ENCODE results near the gene ZNF467. TPM values are rescaled to one million over a fixed set of nuclear protein-coding genes. Genes with fewer than 3 reads are reported as not detected.

Gene ZNF467
- total and polyA plus RNA-seq, 8 donors: 3.1 to 16.4 (median 12.2) TPM; not detected in 1

DNA sequence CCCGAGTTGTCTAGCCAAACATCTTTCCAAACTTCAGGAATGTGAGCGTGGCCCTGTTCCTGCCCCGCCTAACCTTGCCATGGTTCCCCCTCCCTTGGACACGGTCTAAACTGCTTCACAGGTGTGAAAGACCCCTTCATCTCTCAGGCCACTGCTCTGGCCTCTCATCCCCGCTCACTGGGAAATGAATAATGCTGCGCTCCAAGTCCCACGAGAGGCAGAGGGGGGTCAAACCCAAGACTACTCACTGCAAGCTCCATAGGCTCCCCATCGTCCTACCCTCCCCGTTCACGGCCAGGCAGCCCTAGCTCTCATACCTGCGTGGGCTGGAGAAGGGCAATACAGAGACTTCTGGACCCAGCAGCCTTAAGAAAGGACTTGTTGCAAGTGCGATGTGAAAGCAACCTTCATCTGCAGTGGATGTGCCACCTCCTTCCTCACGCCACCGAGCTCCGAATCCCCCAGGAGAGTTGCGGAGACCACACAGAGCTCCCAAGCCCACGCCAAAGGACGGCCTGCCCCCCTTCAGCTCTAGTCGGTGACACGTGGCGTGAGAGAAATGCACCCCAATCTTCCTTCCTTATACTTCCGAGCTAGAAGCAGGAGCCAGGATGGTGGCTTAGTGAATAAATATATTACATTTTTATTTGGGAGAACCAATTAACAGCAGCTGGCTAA lies 9.7 kb downstream of the ZNF467 start:
- no peak for DNase-seq
- peaks cover 0 to 11% (median 0%) of the 10 kb centered on the region in 4 donors for H3K4me1 ChIP-seq
- H3K36me3 ChIP-seq: peaks cover 6 to 53% (median 45%) of the 10 kb centered on the region in 4 donors
- no peak overlapping the region for H3K4me3 ChIP-seq
- intact Hi-C loops (cut with DNase I; ENCODE audit: low total_unique reads): no loop called here
- peaks cover 0 to 18% (median 0%) of the 10 kb centered on the region in 3 donors for H3K27me3 ChIP-seq
- WGBS, 5 donors: 85 to 88% (median 87%) methylated on average over 17 to 22 of the region's 22 CpGs
- no peaks in the 10 kb centered on the region for H3K9me3 ChIP-seq
- no peak overlapping the region for H3K27ac ChIP-seq
- TF ChIP-seq EP300 (IDR thresholded peaks at IDR 0.05) (no peak), POLR2A (IDR thresholded peaks at IDR 0.05) (no peak)

DNA sequence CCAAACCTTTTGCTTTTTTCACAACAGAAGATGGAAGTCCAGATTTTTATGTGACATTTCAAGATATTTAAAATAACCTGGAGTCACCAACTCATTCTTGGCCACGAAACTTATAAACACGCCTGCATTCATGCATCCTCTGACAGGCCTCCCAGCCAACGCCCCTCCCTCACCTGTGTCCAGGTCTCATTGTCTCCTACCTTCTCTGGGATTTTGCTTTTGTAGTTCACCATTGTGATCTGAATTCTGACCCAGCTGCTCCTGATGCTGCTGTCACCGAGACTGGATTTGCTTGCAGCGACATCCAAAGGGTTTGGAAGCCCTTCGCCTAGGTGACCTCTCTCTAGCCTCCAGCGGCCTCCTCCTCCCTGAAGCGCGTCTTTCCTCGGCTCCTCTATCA lies 10.8 kb downstream of the ZNF467 start:
- H3K9me3 ChIP-seq: no peaks in the 10 kb centered on the region
- TF ChIP-seq EP300 (IDR thresholded peaks at IDR 0.05) (no peak), POLR2AphosphoS5 (IDR thresholded peaks at IDR 0.05) (no peak)
- 82 to 90% (median 89%) methylated on average over 10 of the region's 10 CpGs for WGBS, 5 donors
- no peak overlapping the region for H3K27ac ChIP-seq
- H3K4me3 ChIP-seq: no peak overlapping the region
- H3K27me3 ChIP-seq: peaks cover 0 to 18% (median 0%) of the 10 kb centered on the region in 3 donors
- peaks cover 0 to 42% (median 34%) of the 10 kb centered on the region in 4 donors for H3K36me3 ChIP-seq
- peaks cover 0 to 11% (median 0%) of the 10 kb centered on the region in 4 donors for H3K4me1 ChIP-seq
- intact Hi-C loops (cut with DNase I; ENCODE audit: low total_unique reads): no loop called here
- DNase-seq: no peak

DNA sequence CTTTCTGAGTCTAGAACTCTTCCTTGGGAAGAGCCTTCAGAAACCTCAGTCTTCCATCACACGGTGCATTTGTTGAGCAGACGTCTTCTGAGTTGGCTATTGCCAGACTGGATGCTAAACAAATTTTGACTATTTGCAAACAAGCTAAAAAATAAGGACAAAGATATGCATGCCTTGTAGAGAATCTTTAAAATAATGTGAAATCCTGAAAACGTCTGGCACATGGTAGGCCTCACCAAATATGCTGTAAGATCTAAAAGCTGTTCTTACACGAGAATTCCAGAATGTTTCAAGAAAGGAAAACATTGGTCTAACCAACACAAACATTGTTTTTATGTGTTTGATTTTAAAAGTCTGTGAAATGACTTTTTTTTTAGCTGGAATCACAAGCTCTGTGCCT lies 11.3 kb downstream of the ZNF467 start:
- Histone ChIP-seq H3K27me3 (peaks cover 0 to 18% (median 0%) of the 10 kb centered on the region in 3 donors), H3K36me3 (peaks cover 0 to 37% (median 30%) of the 10 kb centered on the region in 4 donors), H3K4me1 (peaks cover 0 to 11% (median 0%) of the 10 kb centered on the region in 4 donors), H3K27ac (no peak overlapping the region), H3K9me3 (no peaks in the 10 kb centered on the region), H3K4me3 (no peak overlapping the region)
- no peak for DNase-seq
- intact Hi-C loops (cut with DNase I; ENCODE audit: low total_unique reads): no loop called here
- WGBS, 5 donors: 39 to 63% (median 51%) methylated on average over 4 of the region's 4 CpGs
- TF ChIP-seq, protein P1, sequence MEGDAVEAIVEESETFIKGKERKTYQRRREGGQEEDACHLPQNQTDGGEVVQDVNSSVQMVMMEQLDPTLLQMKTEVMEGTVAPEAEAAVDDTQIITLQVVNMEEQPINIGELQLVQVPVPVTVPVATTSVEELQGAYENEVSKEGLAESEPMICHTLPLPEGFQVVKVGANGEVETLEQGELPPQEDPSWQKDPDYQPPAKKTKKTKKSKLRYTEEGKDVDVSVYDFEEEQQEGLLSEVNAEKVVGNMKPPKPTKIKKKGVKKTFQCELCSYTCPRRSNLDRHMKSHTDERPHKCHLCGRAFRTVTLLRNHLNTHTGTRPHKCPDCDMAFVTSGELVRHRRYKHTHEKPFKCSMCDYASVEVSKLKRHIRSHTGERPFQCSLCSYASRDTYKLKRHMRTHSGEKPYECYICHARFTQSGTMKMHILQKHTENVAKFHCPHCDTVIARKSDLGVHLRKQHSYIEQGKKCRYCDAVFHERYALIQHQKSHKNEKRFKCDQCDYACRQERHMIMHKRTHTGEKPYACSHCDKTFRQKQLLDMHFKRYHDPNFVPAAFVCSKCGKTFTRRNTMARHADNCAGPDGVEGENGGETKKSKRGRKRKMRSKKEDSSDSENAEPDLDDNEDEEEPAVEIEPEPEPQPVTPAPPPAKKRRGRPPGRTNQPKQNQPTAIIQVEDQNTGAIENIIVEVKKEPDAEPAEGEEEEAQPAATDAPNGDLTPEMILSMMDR (IDR thresholded peaks at IDR 0.05): no peak
- TF ChIP-seq EP300 (IDR thresholded peaks at IDR 0.05) (no peak), POLR2AphosphoS5 (IDR thresholded peaks at IDR 0.05) (no peak), POLR2A (IDR thresholded peaks at IDR 0.05) (no peak)

DNA sequence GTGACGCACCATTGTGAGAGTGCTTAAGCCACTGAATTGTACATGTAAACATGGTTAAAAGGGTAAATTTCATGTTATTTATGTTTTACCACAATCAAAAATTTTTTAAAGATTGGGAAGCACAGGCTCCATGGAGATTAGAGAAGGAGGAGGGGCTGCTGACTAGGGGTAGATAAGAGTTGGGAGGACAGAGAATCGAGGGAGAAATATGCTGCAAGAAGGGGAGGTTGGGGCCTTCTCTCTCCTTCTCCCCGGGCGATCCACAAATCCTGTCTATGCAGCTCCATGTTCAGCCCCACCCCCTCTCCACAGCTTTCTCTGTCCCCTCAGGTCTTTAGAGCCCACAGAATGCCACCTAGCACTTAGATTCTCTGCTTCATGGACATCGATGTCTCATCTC lies 12.1 kb downstream of the ZNF467 start:
- intact Hi-C loops (cut with DNase I; ENCODE audit: low total_unique reads): no loop called here
- Histone ChIP-seq H3K27me3 (peaks cover 0 to 18% (median 0%) of the 10 kb centered on the region in 3 donors), H3K9me3 (no peaks in the 10 kb centered on the region), H3K4me1 (peaks cover 0 to 11% (median 0%) of the 10 kb centered on the region in 4 donors), H3K27ac (no peak overlapping the region), H3K4me3 (no peak overlapping the region), H3K36me3 (peaks cover 0 to 29% (median 23%) of the 10 kb centered on the region in 4 donors)
- TF ChIP-seq POLR2A (IDR thresholded peaks at IDR 0.05) (no peak), EP300 (IDR thresholded peaks at IDR 0.05) (no peak), POLR2AphosphoS5 (IDR thresholded peaks at IDR 0.05) (no peak)
- TF ChIP-seq, protein P1 (IDR thresholded peaks at IDR 0.05): no peak
- WGBS, 5 donors: 65 to 75% (median 71%) methylated on average over 5 of the region's 5 CpGs
- DNase-seq: no peak

DNA sequence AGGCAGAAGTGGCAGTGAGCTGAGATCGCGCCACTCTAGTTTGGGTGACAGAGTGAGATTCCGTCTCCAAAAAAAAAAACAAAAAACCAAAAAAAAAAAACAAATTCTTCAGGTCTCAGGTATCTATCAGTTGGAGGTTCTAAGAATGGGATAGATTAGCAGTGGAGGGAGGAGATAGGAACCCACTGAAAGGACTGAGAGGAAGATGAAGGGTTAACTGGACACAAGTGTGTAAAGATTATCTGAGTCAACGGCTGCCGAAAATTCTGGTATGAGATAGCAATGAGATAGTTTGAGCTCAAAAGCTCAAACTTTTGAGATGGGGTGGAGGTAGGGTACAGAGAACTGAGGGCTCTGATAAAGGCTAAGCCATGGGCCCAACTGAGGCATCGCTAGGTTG lies 12.8 kb downstream of the ZNF467 start:
- no peak for TF ChIP-seq POLR2AphosphoS5 (IDR thresholded peaks at IDR 0.05)
- TF ChIP-seq, protein P1 (IDR thresholded peaks at IDR 0.05): no peak
- no peak for TF ChIP-seq POLR2A (IDR thresholded peaks at IDR 0.05)
- TF ChIP-seq EP300 (IDR thresholded peaks at IDR 0.05): no peak
- H3K4me1 ChIP-seq: peaks cover 0 to 11% (median 0%) of the 10 kb centered on the region in 4 donors

More for the DNA sequence above, 12.8 kb downstream of the ZNF467 start:
- no peak overlapping the region for H3K27ac ChIP-seq
- intact Hi-C loops (cut with DNase I; ENCODE audit: low total_unique reads): no loop called here
- WGBS, 5 donors: 74 to 80% (median 79%) methylated on average over 6 of the region's 6 CpGs
- no peaks in the 10 kb centered on the region for H3K9me3 ChIP-seq
- peaks cover 0 to 21% (median 15%) of the 10 kb centered on the region in 4 donors for H3K36me3 ChIP-seq
- H3K4me3 ChIP-seq: no peak overlapping the region
- peaks cover 0 to 10% (median 0%) of the 10 kb centered on the region in 3 donors for H3K27me3 ChIP-seq
- DNase-seq: no peak
